Measurements from ENCODE around the gene HOXD9.

The HOXD9 gene

DNA sequence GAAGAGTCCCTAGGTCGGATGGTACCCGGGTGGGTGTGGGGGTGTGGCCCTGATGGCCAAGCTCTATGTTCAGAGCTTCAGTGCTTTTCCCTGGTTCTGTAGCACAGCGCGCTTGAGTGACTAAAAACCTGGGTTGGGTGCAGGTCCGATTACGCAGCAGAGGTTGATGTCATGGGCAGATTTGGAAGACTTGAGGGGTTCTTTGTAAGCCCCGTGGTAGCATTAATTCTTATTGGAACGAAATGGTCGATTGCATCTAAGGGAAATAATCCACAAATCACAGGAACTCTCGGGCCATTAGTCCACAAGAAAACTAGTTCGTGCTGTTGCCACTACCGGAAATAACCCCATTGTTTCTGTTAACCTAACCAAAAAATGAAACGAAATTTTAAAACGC, 16.0 kb downstream of the HOXD9 start:
- Histone ChIP-seq H3K27ac (ENCODE audit: low read depth, low read length) (peak overlapping the region; percentile 77), H3K4me3 (ENCODE audit: low read depth in 1 of 5, low read length in 5 of 5) (peak overlapping the region; percentile 48 to 84 (median 79)), H3K9me3 (ENCODE audit: control insufficient read depth in 5 of 5, low read length in 5 of 5) (no peaks in the 10 kb centered on the region), H3K27me3 (ENCODE audit: control insufficient read depth in 5 of 5, insufficient read depth in 4 of 5, low read length in 5 of 5) (peaks cover 0 to 54% (median 5%) of the 10 kb centered on the region in 5 donors), H3K36me3 (ENCODE audit: control insufficient read depth in 5 of 5, insufficient read depth in 5 of 5, low read length in 5 of 5) (no peaks in the 10 kb centered on the region), H3K9ac (ENCODE audit: low read length in 5 of 5) (peak overlapping the region in 3 of 5 donors; percentile 55 to 79 (median 63)), H3K4me1 (ENCODE audit: control insufficient read depth in 5 of 5, insufficient read depth in 5 of 5, low read length in 5 of 5) (peaks cover 6 to 70% (median 64%) of the 10 kb centered on the region in 5 donors)

DNA sequence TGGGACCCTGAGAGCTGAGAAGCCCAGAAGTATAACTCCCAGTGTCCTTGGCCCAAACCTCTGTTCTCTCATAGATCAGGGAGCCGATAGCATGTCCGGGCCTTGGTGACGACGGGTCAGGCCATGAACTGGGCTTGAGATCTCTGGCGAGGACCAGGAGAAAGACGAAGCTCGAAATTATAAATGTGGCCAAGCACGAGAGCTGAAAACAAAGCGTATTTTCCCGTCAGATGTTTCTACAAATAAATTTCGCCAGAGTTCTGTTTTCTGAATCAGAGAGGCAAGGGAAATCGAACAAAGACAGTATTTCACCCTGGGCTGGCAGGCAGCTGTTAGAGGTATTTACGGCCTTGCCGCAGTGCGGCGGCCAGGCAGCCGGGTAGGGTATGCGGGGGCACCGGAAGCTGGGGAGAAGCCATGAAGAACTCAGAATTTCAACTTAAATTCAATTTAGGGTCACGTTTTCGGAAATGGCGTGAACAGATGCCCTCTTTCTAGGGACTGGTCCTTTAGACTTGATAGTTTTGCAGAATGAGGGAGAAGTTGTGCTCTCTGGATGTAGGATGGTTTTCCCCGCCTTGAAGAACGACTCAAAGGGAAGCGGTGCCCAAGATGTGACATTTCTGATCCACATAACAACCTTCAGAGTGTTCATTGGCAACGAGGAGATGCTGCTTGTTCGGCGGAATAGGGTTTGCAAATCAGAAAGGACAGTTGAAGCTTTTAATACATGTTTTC, 16.6 kb downstream of the HOXD9 start:
- Histone ChIP-seq H3K4me3 (ENCODE audit: low read depth in 1 of 5, low read length in 5 of 5) (peak overlapping the region; percentile 48 to 84 (median 79)), H3K9me3 (ENCODE audit: control insufficient read depth in 5 of 5, low read length in 5 of 5) (no peaks in the 10 kb centered on the region), H3K9ac (ENCODE audit: low read length in 5 of 5) (peak overlapping the region in 4 of 5 donors; percentile 32 to 79 (median 59)), H3K27ac (ENCODE audit: low read depth, low read length) (peak overlapping the region; percentile 77), H3K4me1 (ENCODE audit: control insufficient read depth in 5 of 5, insufficient read depth in 5 of 5, low read length in 5 of 5) (peaks cover 6 to 68% (median 64%) of the 10 kb centered on the region in 5 donors), H3K27me3 (ENCODE audit: control insufficient read depth in 5 of 5, insufficient read depth in 4 of 5, low read length in 5 of 5) (peaks cover 0 to 51% (median 5%) of the 10 kb centered on the region in 5 donors), H3K36me3 (ENCODE audit: control insufficient read depth in 5 of 5, insufficient read depth in 5 of 5, low read length in 5 of 5) (no peaks in the 10 kb centered on the region)

DNA sequence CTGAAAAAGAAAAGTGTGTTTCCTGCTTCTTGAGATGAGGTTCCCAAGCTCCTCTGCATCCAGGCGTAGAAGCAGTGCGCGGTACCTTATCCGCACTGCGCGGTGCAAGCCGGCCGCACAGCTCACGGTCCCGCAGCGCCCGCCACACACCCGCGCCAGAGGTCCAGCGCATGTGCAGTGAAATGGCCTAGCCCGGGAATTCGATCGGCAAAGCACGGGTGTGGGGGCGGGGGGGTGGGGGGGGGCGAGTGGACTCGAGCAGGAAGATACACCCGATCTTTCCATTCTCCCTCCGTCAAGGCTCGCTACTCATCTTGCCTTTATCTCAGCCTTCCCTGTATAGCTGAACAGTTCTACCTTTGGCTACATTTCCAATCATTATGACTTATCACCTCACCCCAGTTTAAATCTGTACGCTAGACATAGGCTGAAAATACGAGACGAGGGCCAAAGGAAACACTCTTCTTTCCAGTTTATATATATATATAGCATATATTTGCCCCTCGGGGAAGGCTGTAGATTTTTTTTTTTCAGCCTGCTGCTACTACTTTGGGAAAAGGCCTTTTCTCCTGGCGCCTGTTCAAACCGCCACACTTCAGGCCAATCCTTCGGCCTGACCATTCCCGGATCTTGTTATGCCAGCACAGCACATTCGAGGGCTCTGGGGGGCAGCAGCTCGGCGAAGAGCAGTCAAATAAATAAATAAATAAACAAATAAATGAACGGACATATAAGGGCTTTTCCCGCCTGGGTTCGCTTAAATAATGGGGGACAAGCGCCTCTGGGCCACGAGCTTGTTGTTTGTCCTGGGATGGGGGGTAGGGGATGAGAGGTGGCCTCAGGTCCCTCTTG, 17.4 kb downstream of the HOXD9 start:
- peak overlapping the region; percentile 60 to 84 (median 69) for H3K4me3 ChIP-seq (ENCODE audit: low read depth in 1 of 5, low read length in 5 of 5)
- no peaks in the 10 kb centered on the region for H3K36me3 ChIP-seq (ENCODE audit: control insufficient read depth in 5 of 5, insufficient read depth in 5 of 5, low read length in 5 of 5)
- H3K27me3 ChIP-seq (ENCODE audit: control insufficient read depth in 5 of 5, insufficient read depth in 4 of 5, low read length in 5 of 5) = peaks cover 0 to 49% (median 5%) of the 10 kb centered on the region in 5 donors
- no peaks in the 10 kb centered on the region for H3K9me3 ChIP-seq (ENCODE audit: control insufficient read depth in 5 of 5, low read length in 5 of 5)
- H3K27ac ChIP-seq (ENCODE audit: low read depth, low read length) = peak overlapping the region; percentile 77
- H3K4me1 ChIP-seq (ENCODE audit: control insufficient read depth in 5 of 5, insufficient read depth in 5 of 5, low read length in 5 of 5) = peaks cover 6 to 64% (median 61%) of the 10 kb centered on the region in 5 donors
- H3K9ac ChIP-seq (ENCODE audit: low read length in 5 of 5) = peak overlapping the region in 4 of 5 donors; percentile 16 to 79 (median 70)

DNA sequence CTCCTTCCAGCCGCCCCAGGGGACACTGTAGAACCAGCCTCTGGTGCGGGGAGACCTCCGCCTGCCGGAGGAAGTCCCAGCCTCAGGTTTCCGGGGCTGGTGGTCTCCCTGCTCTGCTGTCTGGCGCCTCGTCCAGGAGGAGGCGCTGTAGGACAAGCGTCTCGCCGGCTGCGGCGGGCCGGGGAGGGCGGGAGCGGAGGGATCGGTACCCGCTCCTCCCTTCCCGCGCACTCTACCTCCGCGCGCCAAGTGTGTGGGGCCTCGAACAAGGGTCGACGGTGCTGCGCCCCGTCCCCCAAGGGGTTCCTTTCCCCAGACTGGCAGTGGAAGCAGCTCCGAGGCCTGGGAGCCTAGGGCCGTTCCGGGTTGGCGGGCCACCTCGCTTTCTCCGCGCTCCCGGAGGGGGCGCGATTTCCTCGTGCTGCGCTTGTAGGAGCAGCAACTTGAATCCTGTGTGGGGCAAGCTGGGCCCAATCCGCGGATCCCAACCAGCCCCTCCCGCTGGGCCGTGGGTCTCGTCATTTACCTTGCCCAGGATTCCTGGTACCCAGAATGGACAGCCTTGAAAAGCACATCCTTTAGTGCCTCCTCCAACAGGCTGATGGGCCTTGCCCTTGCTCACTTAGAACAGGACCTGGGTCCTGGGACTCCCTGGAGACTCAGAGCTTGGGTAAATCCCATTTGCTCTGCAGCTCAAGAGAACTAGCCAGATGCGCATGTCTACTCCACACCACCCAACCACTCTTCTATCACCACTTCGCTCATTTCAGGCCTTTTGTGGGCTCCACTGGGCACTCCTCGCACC, 18.2 kb downstream of the HOXD9 start:
- H3K36me3 ChIP-seq (ENCODE audit: control insufficient read depth in 5 of 5, insufficient read depth in 5 of 5, low read length in 5 of 5) = no peaks in the 10 kb centered on the region
- peak overlapping the region in 4 of 5 donors; percentile 16 to 75 (median 64) for H3K9ac ChIP-seq (ENCODE audit: low read length in 5 of 5)
- H3K9me3 ChIP-seq (ENCODE audit: control insufficient read depth in 5 of 5, low read length in 5 of 5) = no peaks in the 10 kb centered on the region
- H3K4me1 ChIP-seq (ENCODE audit: control insufficient read depth in 5 of 5, insufficient read depth in 5 of 5, low read length in 5 of 5) = peaks cover 5 to 57% (median 52%) of the 10 kb centered on the region in 5 donors
- H3K4me3 ChIP-seq (ENCODE audit: low read depth in 1 of 5, low read length in 5 of 5) = peak overlapping the region; percentile 60 to 77 (median 69)
- peaks cover 0 to 43% (median 5%) of the 10 kb centered on the region in 5 donors for H3K27me3 ChIP-seq (ENCODE audit: control insufficient read depth in 5 of 5, insufficient read depth in 4 of 5, low read length in 5 of 5)
- H3K27ac ChIP-seq (ENCODE audit: low read depth, low read length) = peak overlapping the region; percentile 72

DNA sequence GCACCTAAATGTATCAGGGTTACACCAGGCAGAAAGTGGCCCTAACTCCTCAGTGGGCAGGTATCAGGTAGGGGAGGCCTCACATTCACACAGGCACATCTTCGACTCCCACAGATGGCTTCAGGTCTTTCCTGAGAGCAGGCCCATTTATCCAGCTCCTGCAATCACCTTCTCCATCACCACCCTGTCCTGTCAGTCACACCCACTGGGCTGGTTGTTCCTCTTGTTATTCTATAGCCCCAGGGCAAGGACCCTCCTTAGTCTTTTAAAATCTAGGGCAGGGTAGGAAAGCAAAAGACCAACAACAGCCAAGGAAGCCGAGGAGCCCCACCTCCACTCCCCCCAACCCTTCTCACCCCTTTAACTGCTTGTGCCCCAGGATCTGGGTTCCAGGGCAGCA, 19.8 kb downstream of the HOXD9 start:
- Histone ChIP-seq H3K9ac (ENCODE audit: low read length in 5 of 5) (no peak overlapping the region), H3K36me3 (ENCODE audit: control insufficient read depth in 5 of 5, insufficient read depth in 5 of 5, low read length in 5 of 5) (no peaks in the 10 kb centered on the region), H3K27ac (ENCODE audit: low read depth, low read length) (no peak overlapping the region), H3K4me3 (ENCODE audit: low read depth in 1 of 5, low read length in 5 of 5) (no peak overlapping the region), H3K9me3 (ENCODE audit: control insufficient read depth in 5 of 5, low read length in 5 of 5) (no peaks in the 10 kb centered on the region), H3K4me1 (ENCODE audit: control insufficient read depth in 5 of 5, insufficient read depth in 5 of 5, low read length in 5 of 5) (peaks cover 5 to 47% (median 37%) of the 10 kb centered on the region in 5 donors), H3K27me3 (ENCODE audit: control insufficient read depth in 5 of 5, insufficient read depth in 4 of 5, low read length in 5 of 5) (peaks cover 0 to 41% (median 0%) of the 10 kb centered on the region in 5 donors)

DNA sequence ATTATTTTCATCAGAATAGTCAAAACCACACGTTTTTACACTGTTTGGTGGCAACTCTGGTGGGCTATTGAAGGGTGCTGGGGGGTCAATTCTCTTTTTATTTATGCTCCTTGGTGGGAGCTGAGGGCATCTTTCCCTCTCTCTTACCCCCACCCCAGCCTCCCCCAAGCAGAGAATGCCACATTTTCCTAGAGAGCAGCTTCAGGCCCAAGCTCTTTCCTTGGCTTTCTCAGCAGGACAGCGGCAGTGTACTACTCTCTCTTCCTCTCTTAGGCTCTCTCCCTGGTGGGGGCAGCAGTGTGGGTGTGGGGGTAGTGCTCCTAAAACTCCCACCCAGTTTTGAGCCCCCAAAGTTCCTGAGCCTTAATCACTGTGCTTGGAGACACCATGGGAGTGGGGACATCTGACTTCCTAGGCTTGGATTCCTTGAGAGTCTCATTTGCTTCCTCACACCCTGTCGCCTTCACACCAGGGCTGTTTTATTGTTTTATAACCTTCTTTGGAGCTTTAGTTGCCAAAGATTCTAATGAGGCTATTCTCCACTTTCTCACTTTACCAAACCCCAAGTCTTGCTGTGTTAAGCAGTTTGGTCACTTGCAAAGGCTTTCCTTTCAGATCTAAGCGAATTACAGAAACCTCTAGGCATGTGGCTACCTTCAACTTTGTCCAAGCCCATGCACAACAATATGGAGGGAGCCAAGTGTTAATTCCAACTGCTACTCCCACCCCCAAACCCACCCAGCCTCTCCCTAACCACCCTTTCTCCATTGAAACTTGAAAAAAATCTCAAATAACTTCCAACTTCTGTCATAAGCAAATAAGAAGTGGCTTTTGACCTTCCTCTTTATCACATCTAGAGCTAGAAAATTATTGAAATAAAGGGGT, 22.8 kb downstream of the HOXD9 start:
- peaks cover 0 to 32% (median 3%) of the 10 kb centered on the region in 5 donors for H3K27me3 ChIP-seq (ENCODE audit: control insufficient read depth in 5 of 5, insufficient read depth in 4 of 5, low read length in 5 of 5)
- H3K36me3 ChIP-seq (ENCODE audit: control insufficient read depth in 5 of 5, insufficient read depth in 5 of 5, low read length in 5 of 5) = peaks cover 0 to 6% (median 4%) of the 10 kb centered on the region in 5 donors
- H3K9me3 ChIP-seq (ENCODE audit: control insufficient read depth in 5 of 5, low read length in 5 of 5) = no peaks in the 10 kb centered on the region
- no peak overlapping the region for H3K4me3 ChIP-seq (ENCODE audit: low read depth in 1 of 5, low read length in 5 of 5)
- no peak overlapping the region for H3K27ac ChIP-seq (ENCODE audit: low read depth, low read length)
- peaks cover 3 to 19% (median 13%) of the 10 kb centered on the region in 5 donors for H3K4me1 ChIP-seq (ENCODE audit: control insufficient read depth in 5 of 5, insufficient read depth in 5 of 5, low read length in 5 of 5)
- H3K9ac ChIP-seq (ENCODE audit: low read length in 5 of 5) = no peak overlapping the region

DNA sequence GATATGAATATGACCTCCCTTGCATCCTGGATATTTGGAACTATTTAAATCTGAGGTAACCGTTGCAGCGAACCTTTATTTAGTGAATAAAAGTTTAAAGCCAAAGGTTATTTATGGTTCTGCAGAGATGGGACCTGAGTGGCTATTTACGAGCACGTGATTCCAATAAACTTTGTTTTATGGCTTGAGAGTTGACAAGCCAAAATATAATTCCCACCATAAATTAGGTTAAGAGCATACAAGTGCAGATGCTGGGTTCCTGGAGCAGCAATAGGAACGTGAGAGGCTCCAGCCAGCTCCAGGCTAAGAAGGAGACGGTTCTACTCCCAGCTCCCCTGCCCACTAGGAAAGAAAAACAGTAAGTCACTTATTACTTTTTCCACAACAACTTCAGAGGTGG, 23.6 kb downstream of the HOXD9 start:
- Histone ChIP-seq H3K27ac (ENCODE audit: low read depth, low read length) (no peak overlapping the region), H3K27me3 (ENCODE audit: control insufficient read depth in 5 of 5, insufficient read depth in 4 of 5, low read length in 5 of 5) (peaks cover 0 to 24% (median 3%) of the 10 kb centered on the region in 5 donors), H3K36me3 (ENCODE audit: control insufficient read depth in 5 of 5, insufficient read depth in 5 of 5, low read length in 5 of 5) (peaks cover 0 to 10% (median 4%) of the 10 kb centered on the region in 5 donors), H3K4me3 (ENCODE audit: low read depth in 1 of 5, low read length in 5 of 5) (no peak overlapping the region), H3K9me3 (ENCODE audit: control insufficient read depth in 5 of 5, low read length in 5 of 5) (no peaks in the 10 kb centered on the region), H3K4me1 (ENCODE audit: control insufficient read depth in 5 of 5, insufficient read depth in 5 of 5, low read length in 5 of 5) (peaks cover under 1 to 12% (median 5%) of the 10 kb centered on the region in 5 donors), H3K9ac (ENCODE audit: low read length in 5 of 5) (no peak overlapping the region)

DNA sequence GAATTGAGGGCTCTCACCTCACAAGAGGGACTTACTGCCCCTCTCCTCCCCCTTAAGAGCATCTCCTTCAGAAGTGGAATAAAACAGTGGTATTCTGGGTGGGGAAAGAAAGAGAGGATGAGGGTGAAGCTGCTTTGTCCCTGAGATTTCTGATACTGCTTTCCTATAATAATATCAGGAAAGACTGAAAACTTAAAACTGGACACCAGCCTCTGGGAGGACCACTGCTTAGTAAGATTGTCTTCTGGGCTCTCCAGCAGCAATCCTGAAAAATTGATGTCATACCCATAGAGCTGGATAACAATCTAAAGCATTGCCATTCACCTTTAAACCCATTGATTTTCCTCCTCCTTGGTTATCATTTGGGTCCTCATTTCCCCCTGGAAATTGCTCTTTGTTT, 24.1 kb downstream of the HOXD9 start:
- Histone ChIP-seq H3K9me3 (ENCODE audit: control insufficient read depth in 5 of 5, low read length in 5 of 5) (no peaks in the 10 kb centered on the region), H3K27me3 (ENCODE audit: control insufficient read depth in 5 of 5, insufficient read depth in 4 of 5, low read length in 5 of 5) (peaks cover 0 to 21% (median 3%) of the 10 kb centered on the region in 5 donors), H3K4me1 (ENCODE audit: control insufficient read depth in 5 of 5, insufficient read depth in 5 of 5, low read length in 5 of 5) (peaks cover 0 to 10% (median 3%) of the 10 kb centered on the region in 5 donors), H3K9ac (ENCODE audit: low read length in 5 of 5) (no peak overlapping the region), H3K36me3 (ENCODE audit: control insufficient read depth in 5 of 5, insufficient read depth in 5 of 5, low read length in 5 of 5) (peaks cover 0 to 10% (median 4%) of the 10 kb centered on the region in 5 donors), H3K4me3 (ENCODE audit: low read depth in 1 of 5, low read length in 5 of 5) (no peak overlapping the region), H3K27ac (ENCODE audit: low read depth, low read length) (no peak overlapping the region)
